ENCODE results near the gene AGGF1.

- TF ChIP-seq POLR2A (IDR thresholded peaks at IDR 0.05), result no peak
- TF ChIP-seq, protein P1, sequence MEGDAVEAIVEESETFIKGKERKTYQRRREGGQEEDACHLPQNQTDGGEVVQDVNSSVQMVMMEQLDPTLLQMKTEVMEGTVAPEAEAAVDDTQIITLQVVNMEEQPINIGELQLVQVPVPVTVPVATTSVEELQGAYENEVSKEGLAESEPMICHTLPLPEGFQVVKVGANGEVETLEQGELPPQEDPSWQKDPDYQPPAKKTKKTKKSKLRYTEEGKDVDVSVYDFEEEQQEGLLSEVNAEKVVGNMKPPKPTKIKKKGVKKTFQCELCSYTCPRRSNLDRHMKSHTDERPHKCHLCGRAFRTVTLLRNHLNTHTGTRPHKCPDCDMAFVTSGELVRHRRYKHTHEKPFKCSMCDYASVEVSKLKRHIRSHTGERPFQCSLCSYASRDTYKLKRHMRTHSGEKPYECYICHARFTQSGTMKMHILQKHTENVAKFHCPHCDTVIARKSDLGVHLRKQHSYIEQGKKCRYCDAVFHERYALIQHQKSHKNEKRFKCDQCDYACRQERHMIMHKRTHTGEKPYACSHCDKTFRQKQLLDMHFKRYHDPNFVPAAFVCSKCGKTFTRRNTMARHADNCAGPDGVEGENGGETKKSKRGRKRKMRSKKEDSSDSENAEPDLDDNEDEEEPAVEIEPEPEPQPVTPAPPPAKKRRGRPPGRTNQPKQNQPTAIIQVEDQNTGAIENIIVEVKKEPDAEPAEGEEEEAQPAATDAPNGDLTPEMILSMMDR (IDR thresholded peaks at IDR 0.05), result no peak
These were observed 7.4 kb upstream of the AGGF1 start for GRCh38 chr5:77022511-77023417.

Data from adrenal gland (tissue), 5 donors.